SK-N-MC (cell line): ENCODE results near the gene LRRC56.

Source experiments
- DNase-seq: peaks from one replicate; pipeline ENCODE4 v3.0.0-alpha.2; 2011; ENCODE audit warnings: low read depth, low spot score
- H3K27ac ChIP-seq: fragments of 200-600 bp; sonication (generic); 2 replicates; pipeline ENCODE4 v1.5.1; 2016; ENCODE audit warnings: mixed run types
- H3K36me3 ChIP-seq: fragments of 200-600 bp; sonication (generic); 2 replicates; pipeline ENCODE4 v1.6.1; 2017; ENCODE audit warnings: antibody characterized with exemption, low read length, mixed read lengths; ENCODE audit not compliant: insufficient read depth
- H3K4me3 ChIP-seq: fragments of 200-600 bp; sonication (generic); 2 replicates; pipeline ENCODE4 v1.5.1; 2016
- H3K9ac ChIP-seq: fragments of 200-600 bp; sonication (generic); 2 replicates; pipeline ENCODE4 v1.8.0; 2017; ENCODE audit warnings: mixed run types, mixed read lengths; ENCODE audit not compliant: insufficient read length
- H3K9me3 ChIP-seq: fragments of 200-600 bp; sonication (generic); 2 replicates; pipeline ENCODE4 v1.6.1; 2017; ENCODE audit warnings: low read depth, mild to moderate bottlenecking, antibody characterized with exemption, low read length, moderate library complexity, mixed read lengths
- EZH2 ChIP-seq: fragments of 200-600 bp; sonication (generic); IDR thresholded peaks from one replicate; pipeline ENCODE4 v1.6.1; 2017; ENCODE audit warnings: antibody characterized with exemption
- FOXP2 ChIP-seq: optimal IDR thresholded peaks from 2 replicates; pipeline ENCODE3; 2011; ENCODE audit warnings: mild to moderate bottlenecking, moderate library complexity; ENCODE audit not compliant: insufficient read depth; ENCODE audit errors: extremely low read length, control extremely low read depth
- POLR2AphosphoS5 ChIP-seq: IDR thresholded peaks from 2 replicates; pipeline ENCODE4 v1.6.1; 2012; ENCODE audit warnings: mild to moderate bottlenecking, low read depth, low read length, borderline replicate concordance

LRRC56 gene

DNA sequence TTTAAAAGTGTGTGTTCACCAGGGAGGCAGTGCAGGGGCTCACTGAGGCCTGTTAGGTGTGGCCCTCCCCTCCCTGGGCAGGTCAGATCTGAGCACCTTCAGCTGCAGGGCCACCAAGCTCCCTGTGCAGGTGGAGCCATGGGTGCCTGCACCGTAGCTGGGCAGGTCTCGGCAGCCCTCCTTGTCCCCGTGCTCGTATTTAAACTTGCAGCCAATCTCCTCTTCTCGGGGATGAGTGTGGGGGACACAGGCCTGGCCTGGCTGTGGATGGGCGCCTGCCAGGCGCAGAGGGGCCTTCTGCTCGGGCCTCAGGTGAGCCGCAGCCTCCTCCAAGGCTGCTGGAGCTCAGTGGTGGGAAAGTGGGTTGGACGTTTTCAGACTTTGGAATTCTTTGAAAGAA is 58.1 kb downstream of the LRRC56 start:
- H3K9ac ChIP-seq: no peak overlapping the region
- no peaks in the 10 kb centered on the region for H3K9me3 ChIP-seq
- no peak for TF ChIP-seq POLR2AphosphoS5
- no peak for TF ChIP-seq FOXP2
- TF ChIP-seq EZH2: no peak
- H3K27ac ChIP-seq: no peak overlapping the region
- no peak for DNase-seq
- H3K36me3 ChIP-seq: peaks cover 76% of the 10 kb centered on the region
- no peak overlapping the region for H3K4me3 ChIP-seq

DNA sequence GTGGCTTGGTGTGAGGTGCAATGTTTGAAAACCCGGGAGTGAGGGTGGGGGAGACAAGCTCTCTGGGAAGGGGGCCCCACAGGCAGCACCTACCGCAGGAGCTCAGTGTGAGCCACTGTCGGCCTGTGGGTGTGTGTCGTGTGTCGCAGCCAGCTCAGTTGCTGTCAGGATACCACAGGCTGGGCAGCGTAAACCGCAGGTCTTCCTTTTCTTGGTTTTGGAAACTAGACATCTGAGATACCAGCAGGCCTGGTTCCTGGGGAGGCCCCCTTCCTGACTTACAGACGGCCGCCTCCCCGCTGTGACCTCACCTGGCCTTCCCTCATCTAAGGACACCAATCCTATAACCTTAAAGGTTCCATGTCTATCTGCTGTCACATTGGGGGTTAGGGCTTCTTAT is 59.0 kb downstream of the LRRC56 start:
- Histone ChIP-seq H3K9me3 (no peaks in the 10 kb centered on the region), H3K4me3 (no peak overlapping the region), H3K27ac (no peak overlapping the region), H3K36me3 (peaks cover 71% of the 10 kb centered on the region), H3K9ac (no peak overlapping the region)
- no peak for DNase-seq
- TF ChIP-seq EZH2 (no peak), FOXP2 (no peak), POLR2AphosphoS5 (no peak)

DNA sequence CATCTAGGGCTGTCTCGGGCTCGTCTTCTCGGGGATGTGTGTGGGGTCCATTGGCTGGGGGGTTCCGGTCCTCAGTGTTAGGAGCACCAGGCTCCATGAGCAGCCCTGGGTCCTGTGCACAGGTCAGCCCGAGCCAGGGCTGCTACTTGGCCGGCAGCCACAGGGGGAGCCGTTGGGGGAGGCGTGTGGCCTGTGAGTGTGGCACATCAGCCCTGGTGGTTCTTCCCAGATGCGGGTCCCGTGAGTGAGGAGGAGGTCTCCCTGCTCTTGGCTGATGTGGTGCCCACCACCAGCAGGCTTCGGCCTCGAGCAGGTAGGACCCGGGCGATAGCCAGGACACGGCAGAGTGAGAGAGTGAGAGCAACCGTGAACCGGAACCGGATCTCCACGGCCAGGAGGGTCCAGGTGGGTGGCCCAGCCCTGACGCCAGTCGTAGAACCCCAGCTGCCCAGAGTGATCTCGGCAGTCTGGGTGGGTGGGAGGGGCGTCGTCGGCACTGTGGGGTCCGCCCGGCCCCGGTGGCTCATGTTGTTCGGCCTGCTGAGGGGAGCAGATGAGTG is 59.9 kb downstream of the LRRC56 start:
- no peak for DNase-seq
- TF ChIP-seq POLR2AphosphoS5: no peak

DNA sequence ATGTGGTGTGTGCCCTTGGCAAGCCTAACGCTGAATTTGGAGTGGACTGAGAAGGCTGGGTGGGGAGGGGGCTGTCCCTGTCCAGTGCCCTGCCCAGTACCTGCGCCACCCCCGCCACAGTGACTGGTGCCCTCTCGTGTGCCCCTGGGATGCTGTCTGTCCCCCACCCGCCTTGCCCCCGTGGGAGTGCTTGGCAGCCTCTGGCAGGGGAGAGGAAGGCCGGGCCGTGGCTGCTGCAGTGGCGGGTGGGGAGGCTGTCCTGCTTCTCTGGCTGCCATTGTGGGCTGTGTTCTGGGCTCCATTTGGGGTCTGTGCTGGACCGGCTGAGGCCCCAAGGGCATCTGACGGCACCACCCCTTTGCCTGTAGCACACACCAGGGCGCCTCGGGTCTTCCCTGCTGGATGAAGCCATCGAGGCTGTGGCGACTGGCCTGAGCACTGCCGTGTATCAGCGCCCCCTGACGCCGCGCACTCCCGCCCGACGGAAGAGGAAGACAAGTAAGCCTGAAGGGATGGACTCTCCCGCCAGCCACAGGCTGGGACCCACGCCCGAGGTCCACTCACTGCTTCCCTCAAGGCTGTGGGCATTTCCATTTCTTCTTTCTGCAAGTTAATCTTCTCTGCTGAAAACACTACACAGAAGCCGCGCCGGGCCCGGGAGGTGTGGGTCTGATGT is 60.8 kb downstream of the LRRC56 start:
- TF ChIP-seq FOXP2: no peak
- no peak overlapping the region for H3K27ac ChIP-seq
- no peak overlapping the region for H3K9ac ChIP-seq
- H3K9me3 ChIP-seq: no peaks in the 10 kb centered on the region
- H3K36me3 ChIP-seq: peaks cover 72% of the 10 kb centered on the region
- H3K4me3 ChIP-seq: no peak overlapping the region
- DNase-seq: no peak

More for the DNA sequence above, 59.9 kb downstream of the LRRC56 start:
- peaks cover 76% of the 10 kb centered on the region for H3K36me3 ChIP-seq
- no peak overlapping the region for H3K27ac ChIP-seq
- H3K9ac ChIP-seq: no peak overlapping the region
- no peak overlapping the region for H3K4me3 ChIP-seq
- no peaks in the 10 kb centered on the region for H3K9me3 ChIP-seq

DNA sequence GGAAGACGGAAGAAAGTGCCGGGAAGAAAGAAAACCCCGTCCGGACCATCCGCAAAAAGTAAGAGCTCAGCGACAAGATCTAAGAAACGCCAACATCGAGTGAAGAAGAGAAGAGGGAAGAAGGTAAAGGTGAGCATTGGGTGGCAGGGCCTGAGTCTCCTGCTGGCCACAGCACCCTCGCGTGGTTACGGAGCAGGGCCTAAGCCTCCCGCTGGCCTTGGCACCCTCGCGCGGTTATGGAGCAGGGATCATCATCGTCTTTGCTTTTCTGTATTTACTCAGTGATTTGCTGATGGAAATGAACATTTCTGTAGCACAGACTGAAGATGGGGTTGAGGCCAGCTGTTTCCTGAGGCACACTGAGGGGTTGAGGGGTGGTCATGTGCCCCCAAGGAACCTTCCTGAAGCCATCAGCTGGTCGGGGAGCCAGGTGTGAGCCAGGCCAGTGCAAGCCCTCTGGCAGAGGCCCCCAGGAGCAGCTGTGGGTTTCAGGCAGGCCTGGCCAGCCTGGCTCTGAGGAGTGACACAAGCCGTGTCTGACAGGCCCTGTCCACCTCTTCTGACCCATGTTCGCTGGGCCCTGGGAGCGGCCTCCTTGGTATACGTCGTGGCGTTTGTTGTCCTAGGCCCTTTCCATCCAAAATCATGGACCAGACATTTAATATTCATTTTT is 64.4 kb downstream of the LRRC56 start:
- no peak for DNase-seq
- Histone ChIP-seq H3K27ac (no peak overlapping the region), H3K36me3 (peaks cover 74% of the 10 kb centered on the region), H3K4me3 (no peak overlapping the region), H3K9ac (no peak overlapping the region), H3K9me3 (no peaks in the 10 kb centered on the region)
- TF ChIP-seq EZH2 (no peak), POLR2AphosphoS5 (no peak)

DNA sequence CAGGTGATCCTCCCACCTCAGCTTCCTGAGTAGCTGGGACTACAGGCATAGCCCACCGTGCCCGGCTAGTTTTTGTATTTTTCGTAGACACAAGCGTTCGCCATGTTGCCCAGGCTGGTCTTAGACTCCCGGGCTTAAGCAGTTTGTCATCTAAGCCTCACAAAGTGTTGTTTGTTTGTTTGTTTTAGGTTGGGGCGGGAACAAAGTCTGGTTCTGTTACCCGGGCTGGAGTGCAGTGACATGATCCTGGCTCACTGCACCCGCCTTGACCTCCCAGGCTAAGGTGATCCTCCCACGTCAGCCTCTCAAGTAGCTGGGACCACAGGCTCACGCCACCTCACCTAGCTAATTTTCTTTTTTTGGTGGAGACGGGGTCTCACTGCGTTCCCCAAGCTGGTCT is 65.8 kb downstream of the LRRC56 start:
- no peak for DNase-seq
- peaks cover 78% of the 10 kb centered on the region for H3K36me3 ChIP-seq
- no peak overlapping the region for H3K9ac ChIP-seq
- H3K27ac ChIP-seq: no peak overlapping the region
- H3K4me3 ChIP-seq: no peak overlapping the region
- no peak for TF ChIP-seq EZH2
- TF ChIP-seq POLR2AphosphoS5: no peak
- no peak for TF ChIP-seq FOXP2
- H3K9me3 ChIP-seq: no peaks in the 10 kb centered on the region
